Thoracic aorta (tissue), 2 donors: ENCODE measurements around the gene ZNF236. TPM values are rescaled to one million over a fixed set of nuclear protein-coding genes. Genes with fewer than 3 reads are reported as not detected.

Source experiments
- ATAC-seq: fragments of 150-250 bp; one replicate; pipeline ENCODE4 v1.8.0; 2017; ENCODE audit warnings: low read depth; ENCODE audit not compliant: insufficient number of reproducible peaks, low FRiP score
- DNase-seq: peaks from one replicate; pipeline ENCODE4 v3.0.0-alpha.2; 2020; ENCODE audit warnings: low spot score
- H3K27ac ChIP-seq, 2 donors: fragments of 200-600 bp; sonication (generic); 1 replicate in 1 of 2; 2 replicates in 1 of 2; pipeline ENCODE4 v1.5.1; 2016; ENCODE audit warnings: mild to moderate bottlenecking in 2 of 2, moderate library complexity in 2 of 2
- H3K27me3 ChIP-seq: fragments of 200-600 bp; sonication (generic); replicated peaks from 2 replicates; pipeline ENCODE4 v1.6.0; 2016; ENCODE audit warnings: mild to moderate bottlenecking; ENCODE audit not compliant: insufficient read depth
- H3K36me3 ChIP-seq: fragments of 200-600 bp; sonication (generic); one replicate; pipeline ENCODE4 v1.5.1; 2016
- H3K4me1 ChIP-seq, 2 donors: fragments of 200-600 bp; sonication (generic); 1 replicate in 1 of 2; 2 replicates in 1 of 2; pipeline versions ENCODE4 v1.5.1 to v1.6.0; 2016; ENCODE audit warnings: low read depth in 2 of 2, mild to moderate bottlenecking in 1 of 2; ENCODE audit not compliant: control insufficient read depth in 1 of 2
- H3K4me3 ChIP-seq: fragments of 200-600 bp; sonication (generic); 2 replicates; pipeline ENCODE4 v1.5.1; 2016; ENCODE audit warnings: mild to moderate bottlenecking
- H3K9me3 ChIP-seq: fragments of 200-600 bp; sonication (generic); 2 replicates; pipeline ENCODE4 v1.5.1; 2016
- total RNA-seq, 2 donors: library from RNA; depleted of rRNA; stranded (reverse); fragments of >200 nt; gene quantifications; one replicate each; pipeline versions ENCODE4 v1.1.0 to v1.2.3, GENCODE V29; 2016
- TF ChIP-seq, protein P1 (sequence below): fragments of 200-600 bp; sonication (generic); IDR thresholded peaks from one replicate; pipeline ENCODE4 v1.5.1; 2019; ENCODE audit warnings: antibody characterized with exemption

Gene ZNF236
- total RNA-seq, 2 donors from 2014 or later, result 14.1 to 22.5 TPM

DNA sequence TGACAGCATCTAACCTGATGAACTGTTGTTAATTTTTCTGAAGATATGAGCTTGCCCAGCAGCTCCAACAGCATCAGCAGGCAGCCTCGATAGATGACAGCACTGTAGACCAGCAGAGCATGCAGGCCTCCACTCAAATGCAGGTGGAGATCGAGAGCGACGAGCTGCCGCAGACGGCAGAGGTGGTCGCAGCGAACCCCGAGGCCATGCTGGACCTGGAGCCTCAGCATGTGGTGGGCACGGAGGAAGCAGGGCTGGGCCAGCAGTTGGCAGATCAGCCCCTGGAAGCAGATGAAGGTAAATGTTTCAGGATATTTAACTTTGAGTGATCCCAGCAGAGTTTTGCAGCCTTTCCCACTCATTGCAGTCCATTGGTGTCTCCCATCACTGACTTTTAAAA lies 85.9 kb downstream of the ZNF236 start:
- Histone ChIP-seq H3K36me3 (peaks cover 9% of the 10 kb centered on the region), H3K4me1 (no peaks in the 10 kb centered on the region), H3K27me3 (no peaks in the 10 kb centered on the region), H3K27ac (no peak overlapping the region), H3K9me3 (no peaks in the 10 kb centered on the region), H3K4me3 (no peak overlapping the region)
- ATAC-seq, result no peak
- DNase-seq, result no peak
- TF ChIP-seq, protein P1, sequence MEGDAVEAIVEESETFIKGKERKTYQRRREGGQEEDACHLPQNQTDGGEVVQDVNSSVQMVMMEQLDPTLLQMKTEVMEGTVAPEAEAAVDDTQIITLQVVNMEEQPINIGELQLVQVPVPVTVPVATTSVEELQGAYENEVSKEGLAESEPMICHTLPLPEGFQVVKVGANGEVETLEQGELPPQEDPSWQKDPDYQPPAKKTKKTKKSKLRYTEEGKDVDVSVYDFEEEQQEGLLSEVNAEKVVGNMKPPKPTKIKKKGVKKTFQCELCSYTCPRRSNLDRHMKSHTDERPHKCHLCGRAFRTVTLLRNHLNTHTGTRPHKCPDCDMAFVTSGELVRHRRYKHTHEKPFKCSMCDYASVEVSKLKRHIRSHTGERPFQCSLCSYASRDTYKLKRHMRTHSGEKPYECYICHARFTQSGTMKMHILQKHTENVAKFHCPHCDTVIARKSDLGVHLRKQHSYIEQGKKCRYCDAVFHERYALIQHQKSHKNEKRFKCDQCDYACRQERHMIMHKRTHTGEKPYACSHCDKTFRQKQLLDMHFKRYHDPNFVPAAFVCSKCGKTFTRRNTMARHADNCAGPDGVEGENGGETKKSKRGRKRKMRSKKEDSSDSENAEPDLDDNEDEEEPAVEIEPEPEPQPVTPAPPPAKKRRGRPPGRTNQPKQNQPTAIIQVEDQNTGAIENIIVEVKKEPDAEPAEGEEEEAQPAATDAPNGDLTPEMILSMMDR, result no peak

DNA sequence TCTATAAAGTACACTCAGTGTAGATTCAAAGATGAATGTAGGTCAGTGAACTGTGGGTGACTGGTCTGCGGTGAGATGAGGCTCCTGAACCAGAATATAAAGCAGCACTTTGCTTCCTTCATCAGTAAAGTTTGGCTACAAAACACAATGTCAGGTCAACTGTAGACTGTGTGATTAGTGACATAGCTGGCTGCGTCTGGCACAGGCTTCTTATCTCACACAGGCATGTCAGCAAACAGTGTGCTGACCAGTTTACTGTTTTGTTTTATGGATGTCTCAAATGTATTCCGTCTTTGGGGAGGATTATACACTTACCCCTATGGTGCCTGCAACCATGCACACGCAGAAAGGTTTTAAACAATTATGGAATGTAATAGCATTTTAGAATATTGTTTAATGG lies 87.1 kb downstream of the ZNF236 start:
- H3K9me3 ChIP-seq, result no peaks in the 10 kb centered on the region
- TF ChIP-seq, protein P1, result no peak
- DNase-seq (no peak), ATAC-seq (no peak)
- peaks cover 14% of the 10 kb centered on the region for H3K36me3 ChIP-seq
- H3K27ac ChIP-seq, result no peak overlapping the region
- H3K4me3 ChIP-seq, result no peak overlapping the region
- no peaks in the 10 kb centered on the region for H3K4me1 ChIP-seq
- H3K27me3 ChIP-seq, result no peaks in the 10 kb centered on the region

DNA sequence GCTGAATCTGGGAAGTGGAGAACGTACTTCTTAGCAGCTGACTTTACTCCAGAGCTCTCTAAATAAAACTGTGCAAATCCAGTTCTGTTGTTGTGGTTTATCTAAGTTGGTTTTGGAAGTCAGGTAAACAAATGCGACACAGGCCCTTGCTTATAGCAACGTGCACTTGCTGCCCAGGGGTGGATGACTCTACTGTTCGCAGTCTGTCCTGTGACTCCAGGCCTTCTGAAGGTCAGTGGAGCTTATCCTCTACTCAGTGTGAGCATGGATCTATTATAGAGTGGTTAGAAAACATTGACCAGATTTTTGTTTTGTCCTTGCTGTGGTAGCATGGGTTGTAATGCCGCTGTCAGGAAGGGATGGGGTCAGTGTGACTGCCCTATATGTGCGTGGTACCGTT lies 89.1 kb downstream of the ZNF236 start:
- H3K27ac ChIP-seq, result no peak overlapping the region
- H3K36me3 ChIP-seq, result peaks cover 20% of the 10 kb centered on the region

DNA sequence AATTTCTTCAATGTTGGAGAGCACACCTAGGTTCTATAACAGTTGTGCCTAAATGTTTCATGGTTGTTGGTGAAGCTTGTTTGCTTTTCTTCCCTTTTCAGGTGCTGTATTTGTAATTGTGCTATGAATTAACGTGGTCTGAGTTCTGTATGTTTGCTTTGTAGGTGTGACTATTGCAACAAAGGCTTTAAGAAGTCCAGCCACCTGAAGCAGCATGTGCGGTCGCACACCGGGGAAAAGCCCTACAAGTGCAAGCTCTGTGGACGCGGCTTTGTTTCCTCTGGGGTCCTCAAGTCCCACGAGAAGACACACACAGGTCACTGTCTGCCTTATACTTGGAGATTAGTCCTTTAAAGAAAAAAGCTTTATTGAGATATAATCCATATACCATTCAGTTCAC lies 91.2 kb downstream of the ZNF236 start:
- H3K27me3 ChIP-seq, result no peaks in the 10 kb centered on the region
- no peak overlapping the region for H3K4me3 ChIP-seq
- no peak for DNase-seq
- no peak overlapping the region for H3K27ac ChIP-seq
- TF ChIP-seq, protein P1, result no peak
- no peaks in the 10 kb centered on the region for H3K9me3 ChIP-seq
- H3K4me1 ChIP-seq, result no peaks in the 10 kb centered on the region
- no peak for ATAC-seq
- peaks cover 24% of the 10 kb centered on the region for H3K36me3 ChIP-seq

More for the DNA sequence above, 89.1 kb downstream of the ZNF236 start:
- no peaks in the 10 kb centered on the region for H3K27me3 ChIP-seq
- ATAC-seq, result no peak
- DNase-seq, result no peak
- TF ChIP-seq, protein P1, result no peak
- H3K4me3 ChIP-seq, result no peak overlapping the region
- H3K4me1 ChIP-seq, result no peaks in the 10 kb centered on the region
- H3K9me3 ChIP-seq, result no peaks in the 10 kb centered on the region

DNA sequence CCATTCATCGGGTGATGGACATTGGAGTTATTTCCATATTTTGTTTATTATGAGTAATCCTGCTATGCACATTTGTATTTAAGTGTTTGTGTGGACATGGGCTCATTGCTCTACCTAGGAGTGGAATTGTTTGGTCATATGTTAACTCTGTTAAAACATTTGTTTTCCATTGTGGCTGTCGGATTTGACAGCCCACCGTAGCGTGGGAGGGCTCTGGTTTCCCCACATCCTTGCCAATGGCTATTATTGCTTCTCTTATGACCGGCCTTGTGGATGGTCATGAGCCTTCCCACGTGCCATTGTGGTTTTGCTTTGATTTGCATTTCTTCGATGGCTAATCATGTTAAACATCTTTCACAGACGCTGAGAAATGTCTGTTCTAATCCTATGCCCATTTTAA lies 92.0 kb downstream of the ZNF236 start:
- TF ChIP-seq, protein P1, result no peak
- ATAC-seq, result no peak
- no peak overlapping the region for H3K27ac ChIP-seq
- H3K4me3 ChIP-seq, result no peak overlapping the region
- no peaks in the 10 kb centered on the region for H3K4me1 ChIP-seq
- DNase-seq, result no peak
- H3K9me3 ChIP-seq, result no peaks in the 10 kb centered on the region
- peaks cover 24% of the 10 kb centered on the region for H3K36me3 ChIP-seq
- no peaks in the 10 kb centered on the region for H3K27me3 ChIP-seq
